PC-3 (cell line): ENCODE results near the gene CPN1.

ENCODE experiments used
- EZH2phosphoT487 ChIP-seq: fragments of 300-600 bp; sonication (generic); IDR thresholded peaks from 2 replicates; pipeline ENCODE4 v1.6.1; 2018; ENCODE audit warnings: mild to moderate bottlenecking, antibody characterized with exemption, low read length, borderline replicate concordance
- TF ChIP-seq, protein P1 (sequence below): fragments of 300-600 bp; sonication (generic); conservative IDR thresholded peaks from 2 replicates; pipeline ENCODE4 v1.5.1; 2017; ENCODE audit warnings: antibody characterized with exemption, low read depth, mild to moderate bottlenecking, low read length

DNA sequence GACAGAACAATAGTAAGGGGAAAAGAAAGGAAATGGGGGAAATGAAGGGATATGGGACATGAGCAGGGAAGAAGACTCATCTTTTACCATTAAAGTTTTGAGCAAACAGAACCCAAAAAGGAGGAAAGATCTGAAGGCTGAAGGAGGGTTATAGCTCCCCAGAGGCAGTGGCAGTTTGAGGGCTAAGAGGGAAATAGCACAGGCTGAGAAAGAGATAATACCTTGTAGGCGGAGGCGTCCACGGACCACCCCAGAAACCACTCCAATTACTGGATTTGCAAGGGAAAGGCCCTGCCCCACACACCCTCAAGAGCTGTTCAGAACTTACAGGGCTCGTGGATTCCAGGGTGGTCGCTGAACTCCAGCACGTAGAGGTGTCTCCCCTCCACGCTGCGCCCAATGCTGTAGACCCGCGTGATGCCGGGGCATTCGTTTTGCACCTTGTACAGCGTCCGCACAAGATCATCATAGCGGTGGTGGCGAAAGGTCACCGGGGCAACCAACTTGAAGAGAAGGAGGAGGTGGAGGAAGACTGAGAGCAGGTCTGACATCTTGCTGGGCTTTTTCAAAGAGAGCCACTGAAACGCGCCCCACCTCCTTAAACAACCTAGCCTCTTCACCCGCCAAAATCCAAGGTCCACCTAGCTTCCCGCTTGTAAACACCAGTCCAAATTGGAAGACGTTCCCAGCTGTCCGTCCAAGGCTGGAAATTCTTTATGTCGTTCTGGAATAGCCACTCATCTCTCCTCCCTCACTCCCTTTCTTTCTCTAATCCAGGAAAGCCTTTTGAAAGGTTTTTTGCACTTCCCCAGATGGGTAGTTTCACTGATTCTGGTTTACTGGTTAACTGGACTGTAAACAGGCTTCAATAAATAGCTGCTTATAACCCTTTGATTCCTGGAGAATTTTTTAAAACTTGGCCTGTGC is at the start of gene CPN1:
- TF ChIP-seq, protein P1, sequence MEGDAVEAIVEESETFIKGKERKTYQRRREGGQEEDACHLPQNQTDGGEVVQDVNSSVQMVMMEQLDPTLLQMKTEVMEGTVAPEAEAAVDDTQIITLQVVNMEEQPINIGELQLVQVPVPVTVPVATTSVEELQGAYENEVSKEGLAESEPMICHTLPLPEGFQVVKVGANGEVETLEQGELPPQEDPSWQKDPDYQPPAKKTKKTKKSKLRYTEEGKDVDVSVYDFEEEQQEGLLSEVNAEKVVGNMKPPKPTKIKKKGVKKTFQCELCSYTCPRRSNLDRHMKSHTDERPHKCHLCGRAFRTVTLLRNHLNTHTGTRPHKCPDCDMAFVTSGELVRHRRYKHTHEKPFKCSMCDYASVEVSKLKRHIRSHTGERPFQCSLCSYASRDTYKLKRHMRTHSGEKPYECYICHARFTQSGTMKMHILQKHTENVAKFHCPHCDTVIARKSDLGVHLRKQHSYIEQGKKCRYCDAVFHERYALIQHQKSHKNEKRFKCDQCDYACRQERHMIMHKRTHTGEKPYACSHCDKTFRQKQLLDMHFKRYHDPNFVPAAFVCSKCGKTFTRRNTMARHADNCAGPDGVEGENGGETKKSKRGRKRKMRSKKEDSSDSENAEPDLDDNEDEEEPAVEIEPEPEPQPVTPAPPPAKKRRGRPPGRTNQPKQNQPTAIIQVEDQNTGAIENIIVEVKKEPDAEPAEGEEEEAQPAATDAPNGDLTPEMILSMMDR: no peak
- TF ChIP-seq EZH2phosphoT487: no peak
